H1 (cell line): ENCODE results near the gene MYH10.

Experiments
- BRCA1 ChIP-seq: IDR thresholded peaks from 2 replicates; pipeline ENCODE4 v1.6.1; 2012; ENCODE audit warnings: low read depth, low read length, improper control_type of control experiment
- GTF2F1 ChIP-seq: IDR thresholded peaks from 2 replicates; pipeline ENCODE4 v1.6.1; 2012; ENCODE audit warnings: low read depth, low read length, improper control_type of control experiment, borderline replicate concordance
- HDAC2 ChIP-seq, 2 experiments: fragments of 300-600 bp in 1 of 2; sonication (generic) in 1 of 2; IDR thresholded peaks; 2 replicates each; pipeline ENCODE4 v1.6.1; 2011 to 2012; ENCODE audit warnings: low read depth in 2 of 2, low read length in 2 of 2, mild to moderate bottlenecking in 2 of 2, moderate library complexity in 2 of 2, borderline replicate concordance in 1 of 2, inconsistent platforms in 1 of 2
- JUN ChIP-seq: IDR thresholded peaks from 2 replicates; pipeline ENCODE4 v1.6.1; 2011; ENCODE audit warnings: low read depth, mild to moderate bottlenecking, improper control_type of control experiment, low read length
- MAX ChIP-seq: IDR thresholded peaks from 2 replicates; pipeline ENCODE4 v1.6.1; 2012; ENCODE audit warnings: inconsistent platforms
- PHF8 ChIP-seq: fragments of 200-600 bp; sonication (generic); conservative IDR thresholded peaks from 2 replicates; pipeline ENCODE4 v1.7.1; 2012; ENCODE audit warnings: low read depth, mild to moderate bottlenecking, inconsistent platforms, low read length, moderate library complexity
- POLR2A ChIP-seq, 2 experiments: IDR thresholded peaks; 1 replicate in 1 of 2; 2 replicates in 1 of 2; pipeline ENCODE4 v1.6.1; 2011; ENCODE audit warnings: low read depth in 2 of 2, low read length in 2 of 2, mild to moderate bottlenecking in 2 of 2; ENCODE audit errors: control extremely low read depth in 1 of 2
- RBBP5 ChIP-seq: IDR thresholded peaks from 2 replicates; pipeline ENCODE4 v1.7.1; 2012; ENCODE audit warnings: low read depth, mild to moderate bottlenecking, inconsistent platforms, low read length, moderate library complexity, borderline replicate concordance
- SRF ChIP-seq: IDR thresholded peaks from 2 replicates; pipeline ENCODE4 v1.6.1; 2011; ENCODE audit warnings: mild to moderate bottlenecking, low read depth, low read length, moderate library complexity
- TAF1 ChIP-seq: IDR thresholded peaks from 2 replicates; pipeline ENCODE4 v1.6.1; 2011; ENCODE audit warnings: mild to moderate bottlenecking, low read depth, low read length
- USF2 ChIP-seq: IDR thresholded peaks from 2 replicates; pipeline ENCODE4 v1.6.1; 2011; ENCODE audit warnings: low read length, improper control_type of control experiment
- YY1 ChIP-seq: IDR thresholded peaks from 2 replicates; pipeline ENCODE4 v1.6.1; 2011; ENCODE audit warnings: low read depth, mild to moderate bottlenecking, low read length
- TF ChIP-seq, protein P1 (sequence below), 3 experiments: IDR thresholded peaks; 1 replicate in 2 of 3; 2 replicates in 1 of 3; pipeline versions ENCODE4 v1.5.1 to v1.6.1; 2011; ENCODE audit warnings: low read length in 3 of 3, mild to moderate bottlenecking in 3 of 3, inconsistent platforms in 2 of 3, low read depth in 1 of 3, moderate library complexity in 1 of 3; ENCODE audit not compliant: insufficient read depth in 1 of 3; ENCODE audit errors: control extremely low read depth in 1 of 3
- TF ChIP-seq, protein P2 (sequence below): IDR thresholded peaks from 2 replicates; pipeline ENCODE4 v1.6.1; 2012; ENCODE audit warnings: low read length, inconsistent platforms

- TF ChIP-seq, protein P1, sequence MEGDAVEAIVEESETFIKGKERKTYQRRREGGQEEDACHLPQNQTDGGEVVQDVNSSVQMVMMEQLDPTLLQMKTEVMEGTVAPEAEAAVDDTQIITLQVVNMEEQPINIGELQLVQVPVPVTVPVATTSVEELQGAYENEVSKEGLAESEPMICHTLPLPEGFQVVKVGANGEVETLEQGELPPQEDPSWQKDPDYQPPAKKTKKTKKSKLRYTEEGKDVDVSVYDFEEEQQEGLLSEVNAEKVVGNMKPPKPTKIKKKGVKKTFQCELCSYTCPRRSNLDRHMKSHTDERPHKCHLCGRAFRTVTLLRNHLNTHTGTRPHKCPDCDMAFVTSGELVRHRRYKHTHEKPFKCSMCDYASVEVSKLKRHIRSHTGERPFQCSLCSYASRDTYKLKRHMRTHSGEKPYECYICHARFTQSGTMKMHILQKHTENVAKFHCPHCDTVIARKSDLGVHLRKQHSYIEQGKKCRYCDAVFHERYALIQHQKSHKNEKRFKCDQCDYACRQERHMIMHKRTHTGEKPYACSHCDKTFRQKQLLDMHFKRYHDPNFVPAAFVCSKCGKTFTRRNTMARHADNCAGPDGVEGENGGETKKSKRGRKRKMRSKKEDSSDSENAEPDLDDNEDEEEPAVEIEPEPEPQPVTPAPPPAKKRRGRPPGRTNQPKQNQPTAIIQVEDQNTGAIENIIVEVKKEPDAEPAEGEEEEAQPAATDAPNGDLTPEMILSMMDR (IDR thresholded peaks at IDR 0.05; ENCODE audit: control extremely low read depth in 1 of 3, insufficient read depth in 1 of 3, low read depth in 1 of 3, low read length in 3 of 3): no peak
- TF ChIP-seq HDAC2 (IDR thresholded peaks at IDR 0.05; ENCODE audit: borderline replicate concordance in 1 of 2, low read depth in 2 of 2, low read length in 2 of 2) (no peak), BRCA1 (no peak), SRF (no peak), POLR2A (IDR thresholded peaks at IDR 0.05; ENCODE audit: control extremely low read depth in 1 of 2, low read depth in 2 of 2, low read length in 2 of 2) (no peak), PHF8 (no peak), RBBP5 (no peak), GTF2F1 (no peak), TAF1 (no peak), YY1 (no peak), USF2 (no peak), JUN (no peak), MAX (no peak)
- TF ChIP-seq, protein P2, sequence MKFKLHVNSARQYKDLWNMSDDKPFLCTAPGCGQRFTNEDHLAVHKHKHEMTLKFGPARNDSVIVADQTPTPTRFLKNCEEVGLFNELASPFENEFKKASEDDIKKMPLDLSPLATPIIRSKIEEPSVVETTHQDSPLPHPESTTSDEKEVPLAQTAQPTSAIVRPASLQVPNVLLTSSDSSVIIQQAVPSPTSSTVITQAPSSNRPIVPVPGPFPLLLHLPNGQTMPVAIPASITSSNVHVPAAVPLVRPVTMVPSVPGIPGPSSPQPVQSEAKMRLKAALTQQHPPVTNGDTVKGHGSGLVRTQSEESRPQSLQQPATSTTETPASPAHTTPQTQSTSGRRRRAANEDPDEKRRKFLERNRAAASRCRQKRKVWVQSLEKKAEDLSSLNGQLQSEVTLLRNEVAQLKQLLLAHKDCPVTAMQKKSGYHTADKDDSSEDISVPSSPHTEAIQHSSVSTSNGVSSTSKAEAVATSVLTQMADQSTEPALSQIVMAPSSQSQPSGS: no peak
Measured at GRCh38 chr17:8499171-8499570, 131.4 kb downstream of the MYH10 start.
